Type B pancreatic cell (in vitro differentiated cells): ENCODE data around the gene NRIP1. TPM values are rescaled to one million over a fixed set of nuclear protein-coding genes. Genes with fewer than 3 reads are reported as not detected.

Experiments
- DNase-seq: peaks from one replicate; pipeline ENCODE4 v3.0.0; 2021; ENCODE audit warnings: mixed read lengths; ENCODE audit not compliant: unreplicated experiment; ENCODE audit errors: extremely low spot score
- H3K27ac Mint-ChIP-seq: 2 replicates; pipeline ENCODE4 v1.8.0; 2021; ENCODE audit warnings: mild to moderate bottlenecking, mixed read lengths
- H3K27me3 Mint-ChIP-seq: 2 replicates; pipeline ENCODE4 v1.8.0; 2021; ENCODE audit warnings: mixed read lengths
- H3K36me3 Mint-ChIP-seq: 2 replicates; pipeline ENCODE4 v1.8.0; 2021; ENCODE audit warnings: mixed read lengths
- H3K4me1 Mint-ChIP-seq: one replicate; pipeline ENCODE4 v1.8.0; 2021; ENCODE audit warnings: mixed read lengths; ENCODE audit not compliant: unreplicated experiment
- H3K4me3 Mint-ChIP-seq: 2 replicates; pipeline ENCODE4 v1.8.0; 2021; ENCODE audit warnings: mild to moderate bottlenecking, mixed read lengths
- H3K9me3 Mint-ChIP-seq: 2 replicates; pipeline ENCODE4 v1.8.0; 2021; ENCODE audit warnings: mixed read lengths
- CTCF ChIP-seq: fragments of 200-600 bp; sonication (generic); conservative IDR thresholded peaks from 2 replicates; pipeline ENCODE4 v1.5.0; 2021; ENCODE audit warnings: antibody characterized with exemption, mild to moderate bottlenecking
- total RNA-seq: library from RNA; stranded (reverse); gene quantifications from 2 replicates; pipeline ENCODE4 v1.2.1, GENCODE V29; 2021; ENCODE audit warnings: low replicate concordance

The NRIP1 gene
- total RNA-seq, 1 donor from 2014 or later: 88.6 TPM

GRCh38 chr21:15092745-15093144 is 27.9 kb upstream of the NRIP1 start:
- TF ChIP-seq CTCF: no peak
- Mint-ChIP-seq H3K4me1 (peaks cover 10% of the 10 kb centered on the region), H3K27me3 (no peaks in the 10 kb centered on the region), H3K9me3 (no peaks in the 10 kb centered on the region), H3K4me3 (no peak overlapping the region), H3K36me3 (no peaks in the 10 kb centered on the region), H3K27ac (no peak overlapping the region)
- DNase-seq: no peak

- H3K27me3 Mint-ChIP-seq: no peaks in the 10 kb centered on the region
- no peak overlapping the region for H3K27ac Mint-ChIP-seq
- TF ChIP-seq CTCF: no peak
- no peak overlapping the region for H3K4me3 Mint-ChIP-seq
- no peak for DNase-seq
- H3K9me3 Mint-ChIP-seq: no peaks in the 10 kb centered on the region
- peaks cover 7% of the 10 kb centered on the region for H3K4me1 Mint-ChIP-seq
- no peaks in the 10 kb centered on the region for H3K36me3 Mint-ChIP-seq
Observed at GRCh38 chr21:15090390-15090789, 25.6 kb upstream of the NRIP1 start.

GRCh38 chr21:15088488-15088887 is 23.7 kb upstream of the NRIP1 start:
- no peak for TF ChIP-seq CTCF
- no peaks in the 10 kb centered on the region for H3K27me3 Mint-ChIP-seq
- no peaks in the 10 kb centered on the region for H3K36me3 Mint-ChIP-seq
- DNase-seq: no peak
- H3K4me1 Mint-ChIP-seq: no peaks in the 10 kb centered on the region
- no peak overlapping the region for H3K4me3 Mint-ChIP-seq
- H3K27ac Mint-ChIP-seq: no peak overlapping the region
- no peaks in the 10 kb centered on the region for H3K9me3 Mint-ChIP-seq

GRCh38 chr21:15084668-15085067 is 19.9 kb upstream of the NRIP1 start:
- H3K27ac Mint-ChIP-seq: no peak overlapping the region
- no peak overlapping the region for H3K4me3 Mint-ChIP-seq
- H3K9me3 Mint-ChIP-seq: no peaks in the 10 kb centered on the region
- TF ChIP-seq CTCF: no peak
- no peak for DNase-seq
- H3K4me1 Mint-ChIP-seq: no peaks in the 10 kb centered on the region
- no peaks in the 10 kb centered on the region for H3K27me3 Mint-ChIP-seq
- H3K36me3 Mint-ChIP-seq: no peaks in the 10 kb centered on the region

- H3K27ac Mint-ChIP-seq: no peak overlapping the region
- H3K4me3 Mint-ChIP-seq: no peak overlapping the region
- no peaks in the 10 kb centered on the region for H3K27me3 Mint-ChIP-seq
- TF ChIP-seq CTCF: no peak
- no peak for DNase-seq
- no peaks in the 10 kb centered on the region for H3K36me3 Mint-ChIP-seq
- no peaks in the 10 kb centered on the region for H3K9me3 Mint-ChIP-seq
- no peaks in the 10 kb centered on the region for H3K4me1 Mint-ChIP-seq
Observed at GRCh38 chr21:15080526-15080925, 15.7 kb upstream of the NRIP1 start.

GRCh38 chr21:15079269-15079668 is 14.5 kb upstream of the NRIP1 start:
- Mint-ChIP-seq H3K9me3 (no peaks in the 10 kb centered on the region), H3K36me3 (no peaks in the 10 kb centered on the region), H3K4me1 (no peaks in the 10 kb centered on the region), H3K27ac (no peak overlapping the region), H3K4me3 (no peak overlapping the region), H3K27me3 (no peaks in the 10 kb centered on the region)
- no peak for DNase-seq
- TF ChIP-seq CTCF: no peak
